ENCODE results near the gene MED12L. TPM values are rescaled to one million over a fixed set of nuclear protein-coding genes. Genes with fewer than 3 reads are reported as not detected.
"Not testable (repeated sequence)": the region's sequence is repeated elsewhere in the genome, so short reads cannot be mapped to it uniquely, and the experiment has no call there.

MED12L gene, protein sequence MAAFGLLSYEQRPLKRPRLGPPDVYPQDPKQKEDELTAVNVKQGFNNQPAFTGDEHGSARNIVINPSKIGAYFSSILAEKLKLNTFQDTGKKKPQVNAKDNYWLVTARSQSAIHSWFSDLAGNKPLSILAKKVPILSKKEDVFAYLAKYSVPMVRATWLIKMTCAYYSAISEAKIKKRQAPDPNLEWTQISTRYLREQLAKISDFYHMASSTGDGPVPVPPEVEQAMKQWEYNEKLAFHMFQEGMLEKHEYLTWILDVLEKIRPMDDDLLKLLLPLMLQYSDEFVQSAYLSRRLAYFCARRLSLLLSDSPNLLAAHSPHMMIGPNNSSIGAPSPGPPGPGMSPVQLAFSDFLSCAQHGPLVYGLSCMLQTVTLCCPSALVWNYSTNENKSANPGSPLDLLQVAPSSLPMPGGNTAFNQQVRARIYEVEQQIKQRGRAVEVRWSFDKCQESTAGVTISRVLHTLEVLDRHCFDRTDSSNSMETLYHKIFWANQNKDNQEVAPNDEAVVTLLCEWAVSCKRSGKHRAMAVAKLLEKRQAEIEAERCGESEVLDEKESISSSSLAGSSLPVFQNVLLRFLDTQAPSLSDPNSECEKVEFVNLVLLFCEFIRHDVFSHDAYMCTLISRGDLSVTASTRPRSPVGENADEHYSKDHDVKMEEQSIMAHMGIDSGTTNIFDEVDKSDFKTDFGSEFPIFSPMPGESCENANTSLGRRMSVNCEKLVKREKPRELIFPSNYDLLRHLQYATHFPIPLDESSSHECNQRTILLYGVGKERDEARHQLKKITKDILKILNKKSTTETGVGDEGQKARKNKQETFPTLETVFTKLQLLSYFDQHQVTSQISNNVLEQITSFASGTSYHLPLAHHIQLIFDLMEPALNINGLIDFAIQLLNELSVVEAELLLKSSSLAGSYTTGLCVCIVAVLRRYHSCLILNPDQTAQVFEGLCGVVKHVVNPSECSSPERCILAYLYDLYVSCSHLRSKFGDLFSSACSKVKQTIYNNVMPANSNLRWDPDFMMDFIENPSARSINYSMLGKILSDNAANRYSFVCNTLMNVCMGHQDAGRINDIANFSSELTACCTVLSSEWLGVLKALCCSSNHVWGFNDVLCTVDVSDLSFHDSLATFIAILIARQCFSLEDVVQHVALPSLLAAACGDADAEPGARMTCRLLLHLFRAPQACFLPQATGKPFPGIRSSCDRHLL (N-terminal part only)
- polyA plus RNA-seq (2012; ENCODE audit: insufficient read depth, insufficient read length), result 11.9 TPM

DNA sequence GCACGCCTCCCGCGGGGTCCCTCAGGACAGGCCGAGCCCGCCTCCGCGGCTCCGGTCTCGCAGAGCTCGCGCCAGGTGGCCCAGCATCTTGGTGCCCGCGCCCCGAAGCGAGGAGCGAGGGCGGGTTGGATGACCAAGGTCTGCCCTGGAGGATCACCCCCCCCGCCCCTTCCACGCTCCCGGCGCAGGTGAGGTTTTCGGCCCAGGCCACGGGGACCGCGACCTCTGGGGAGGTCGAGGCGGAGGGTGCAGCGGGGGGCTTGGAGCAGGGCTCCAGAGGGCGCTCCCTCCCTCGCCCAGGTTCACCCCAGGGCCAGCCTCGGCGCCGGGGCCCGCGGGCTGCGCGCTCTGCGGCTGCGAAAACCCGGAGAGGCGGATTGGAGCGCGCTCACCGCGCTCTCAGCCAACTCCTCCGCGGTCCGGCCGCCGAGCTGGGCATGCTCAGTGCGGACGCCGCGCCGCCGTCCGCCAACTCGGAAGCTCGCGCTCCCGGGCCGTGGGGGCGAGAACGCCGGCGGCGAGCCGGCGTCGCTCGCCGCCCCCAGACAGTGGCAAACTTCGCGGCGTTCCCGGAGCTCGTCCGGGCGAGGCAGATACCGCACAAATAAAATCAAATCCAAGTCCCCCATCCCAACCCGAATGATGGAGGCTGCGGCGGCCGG lies at the start of gene MED12L:
TSS of gene MED12L (plus strand) at position 438 of the 662 bp plus-strand sequence. CDS start 1,263 bp downstream, outside the sequence.
- DNase-seq (ENCODE audit: low read depth, low spot score), result peak; percentile 71

DNA sequence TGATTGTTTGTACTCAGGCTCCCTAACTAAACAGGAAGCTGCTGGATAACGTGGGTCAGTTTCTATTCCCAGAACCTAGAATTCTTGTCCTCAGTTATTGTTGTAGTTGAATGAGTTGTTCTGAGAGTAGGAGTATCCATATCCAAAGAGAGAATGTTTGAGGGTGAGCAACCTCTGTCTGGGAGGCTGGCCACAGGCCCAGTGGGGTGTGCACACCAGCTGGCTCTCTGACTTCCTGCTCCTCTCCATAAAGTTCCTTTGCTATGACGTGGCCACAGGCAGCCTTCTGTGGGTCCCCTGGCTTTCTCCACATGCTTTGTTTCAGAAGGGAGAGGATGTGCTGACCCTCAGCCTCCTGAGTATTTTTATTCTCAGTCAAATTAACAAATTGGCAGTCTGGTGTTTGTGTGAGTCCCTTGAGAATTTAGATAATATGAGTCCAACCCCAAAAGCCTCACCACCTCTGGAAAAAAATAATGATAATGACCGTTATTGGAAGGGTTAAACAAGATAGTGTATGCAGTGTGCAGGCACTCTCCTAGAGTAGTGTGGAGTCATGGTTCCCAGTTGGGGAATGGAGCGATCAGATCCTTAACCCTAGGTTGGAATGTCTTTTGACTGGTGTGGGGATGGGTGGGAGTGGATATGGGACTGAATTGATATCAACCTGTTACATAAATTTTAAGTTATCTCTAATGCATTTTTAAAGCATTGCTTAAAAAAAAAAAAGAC lies 47.6 kb upstream of the MED12L start:
- no peak overlapping the region for H3K4me3 ChIP-seq (ENCODE audit: low read length)
- DNase-seq (ENCODE audit: low read depth, low spot score), result no peak

More for the DNA sequence above, at the start of gene MED12L:
- peak within 1 kb of the TSS; percentile 60 for H3K4me3 ChIP-seq (ENCODE audit: low read length)

DNA sequence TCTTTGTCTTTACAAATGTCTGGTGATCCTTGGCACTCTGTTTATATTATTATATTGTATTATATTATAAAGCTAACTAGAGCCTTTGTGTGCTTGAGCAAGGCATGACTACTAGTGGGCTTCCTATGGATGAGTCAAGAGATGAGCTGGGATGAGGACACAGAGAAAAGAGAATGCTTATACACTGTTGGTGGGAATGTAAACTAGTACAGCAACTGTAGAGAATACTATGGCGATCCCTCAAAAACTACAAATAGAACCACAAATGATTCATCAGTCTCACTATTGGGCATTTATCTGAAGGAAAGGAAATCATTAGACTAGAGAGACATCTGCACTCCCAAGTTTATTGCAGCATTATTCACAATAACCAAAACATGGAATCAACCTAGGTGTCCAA lies 40.8 kb upstream of the MED12L start:
- no peak for DNase-seq (ENCODE audit: low read depth, low spot score)
- no peak overlapping the region for H3K4me3 ChIP-seq (ENCODE audit: low read length)

DNA sequence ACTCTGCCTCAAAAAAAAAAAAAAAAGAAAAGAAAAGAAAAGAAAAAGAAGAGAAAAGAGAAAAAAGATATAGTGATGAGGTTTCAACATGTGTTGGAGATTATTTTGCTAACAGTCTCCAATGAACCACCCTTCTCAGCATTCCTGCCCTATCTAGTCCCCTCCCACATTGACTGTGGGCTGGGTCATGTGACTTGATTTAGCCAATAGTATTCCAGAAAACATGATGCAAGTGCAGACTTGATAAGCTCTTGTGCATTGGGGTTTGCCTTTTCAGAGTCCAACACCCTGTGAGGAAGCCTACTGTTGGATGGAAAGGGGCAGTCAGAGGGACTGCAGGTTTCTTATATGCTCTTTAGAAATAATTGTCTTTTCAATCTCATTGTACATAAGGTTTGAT lies 37.8 kb upstream of the MED12L start:
- peak; percentile 27 for DNase-seq (ENCODE audit: low read depth, low spot score)
- H3K4me3 ChIP-seq (ENCODE audit: low read length), result no peak overlapping the region

DNA sequence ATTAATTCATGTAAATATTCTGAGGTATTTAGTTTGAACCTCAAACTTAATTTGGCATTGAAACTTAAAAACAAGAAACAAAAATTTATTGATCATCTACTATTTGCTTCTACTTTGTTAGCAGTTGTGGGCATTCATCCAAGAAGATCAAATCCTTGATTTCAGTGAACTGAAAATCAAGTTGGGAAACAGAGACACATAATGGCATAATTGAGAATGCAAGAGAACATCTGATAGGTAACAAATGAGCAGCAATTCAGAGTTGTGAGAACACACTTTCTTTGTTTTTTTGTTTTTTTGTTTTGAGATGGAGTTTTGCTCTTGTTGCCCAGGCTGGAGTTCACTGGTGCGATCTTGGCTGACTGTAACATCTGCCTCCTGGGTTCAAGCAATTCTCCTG lies 33.9 kb upstream of the MED12L start:
- no peak overlapping the region for H3K4me3 ChIP-seq (ENCODE audit: low read length)
- DNase-seq (ENCODE audit: low read depth, low spot score), result no peak

DNA sequence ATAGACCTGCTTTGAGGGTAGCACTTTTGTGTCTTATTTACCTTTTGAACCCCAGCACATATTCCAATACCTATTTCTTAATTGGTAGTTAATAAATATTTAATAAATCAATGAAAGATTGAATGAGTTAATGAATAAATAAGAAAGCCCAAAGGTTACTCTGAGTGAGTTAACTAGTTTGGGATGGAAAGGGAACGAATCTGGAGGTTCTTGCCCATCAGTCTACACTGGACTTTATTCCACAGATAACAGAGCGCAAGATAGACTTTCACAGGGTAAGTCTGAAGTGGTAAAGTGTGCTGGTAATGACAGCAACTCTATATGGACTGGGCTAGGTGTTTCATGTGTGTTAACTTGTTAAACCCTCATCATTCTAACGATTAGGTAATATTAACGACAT lies 33.1 kb upstream of the MED12L start:
- H3K4me3 ChIP-seq (ENCODE audit: low read length), result no peak overlapping the region
- no peak for DNase-seq (ENCODE audit: low read depth, low spot score)

DNA sequence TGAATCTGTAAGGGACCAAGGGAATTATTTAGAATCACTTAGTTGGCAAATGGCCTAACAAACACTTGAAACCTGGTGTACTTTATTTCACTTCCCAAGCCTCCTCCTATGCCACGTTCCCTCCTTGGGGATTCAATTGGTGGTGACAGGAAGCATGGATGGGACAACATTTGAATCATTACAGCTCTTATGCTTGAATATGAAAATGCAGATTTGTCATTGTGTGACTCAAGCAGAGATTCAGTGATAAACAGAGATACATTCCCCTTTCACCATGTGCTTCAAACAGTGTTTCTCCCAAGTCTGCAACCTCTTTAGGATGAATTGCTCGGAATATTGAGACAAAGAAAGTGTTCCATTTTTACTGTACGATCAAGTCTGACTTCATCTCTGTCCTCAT lies 32.7 kb upstream of the MED12L start:
- no peak for DNase-seq (ENCODE audit: low read depth, low spot score)
- no peak overlapping the region for H3K4me3 ChIP-seq (ENCODE audit: low read length)

DNA sequence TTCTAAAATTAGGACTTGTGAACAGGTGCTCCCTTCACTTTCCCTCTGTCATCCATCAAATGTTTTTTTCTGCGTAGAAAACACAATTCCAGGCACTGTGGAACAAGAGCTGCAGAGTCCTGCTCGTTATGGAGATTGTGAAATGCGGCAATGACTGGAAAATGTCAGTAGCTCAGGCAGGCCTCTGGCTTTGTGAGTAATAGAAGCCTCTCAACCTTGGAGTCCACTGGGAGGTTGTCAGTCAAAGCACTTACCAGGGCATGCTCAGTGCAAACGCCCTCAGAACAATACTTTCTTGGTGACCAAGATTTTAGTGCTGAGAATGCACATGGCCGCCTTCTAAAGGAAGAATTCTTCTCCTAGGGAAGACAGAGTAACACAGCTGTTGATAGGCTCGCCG lies 26.7 kb upstream of the MED12L start:
- no peak overlapping the region for H3K4me3 ChIP-seq (ENCODE audit: low read length)
- DNase-seq (ENCODE audit: low read depth, low spot score), result no peak

DNA sequence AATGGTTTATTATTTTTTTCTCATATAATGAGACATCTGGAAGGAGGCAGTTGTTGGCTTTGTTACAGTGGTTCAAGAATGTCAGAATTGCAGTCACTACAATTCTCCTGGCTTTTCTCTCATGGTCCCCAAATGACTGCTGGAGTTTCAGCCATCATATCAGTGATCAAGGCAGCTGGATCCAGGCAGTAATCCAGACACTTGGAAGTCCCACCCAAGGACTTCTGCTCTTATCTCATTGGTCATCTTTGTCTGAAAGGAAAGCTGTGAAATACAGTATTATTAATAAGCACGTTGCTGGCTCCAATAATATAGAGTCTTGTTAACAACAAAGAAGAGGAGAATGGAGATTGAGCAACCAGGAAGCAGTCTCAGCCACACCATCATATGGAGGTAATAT lies 22.9 kb upstream of the MED12L start:
- H3K4me3 ChIP-seq (ENCODE audit: low read length), result no peak overlapping the region
- DNase-seq (ENCODE audit: low read depth, low spot score), result no peak

DNA sequence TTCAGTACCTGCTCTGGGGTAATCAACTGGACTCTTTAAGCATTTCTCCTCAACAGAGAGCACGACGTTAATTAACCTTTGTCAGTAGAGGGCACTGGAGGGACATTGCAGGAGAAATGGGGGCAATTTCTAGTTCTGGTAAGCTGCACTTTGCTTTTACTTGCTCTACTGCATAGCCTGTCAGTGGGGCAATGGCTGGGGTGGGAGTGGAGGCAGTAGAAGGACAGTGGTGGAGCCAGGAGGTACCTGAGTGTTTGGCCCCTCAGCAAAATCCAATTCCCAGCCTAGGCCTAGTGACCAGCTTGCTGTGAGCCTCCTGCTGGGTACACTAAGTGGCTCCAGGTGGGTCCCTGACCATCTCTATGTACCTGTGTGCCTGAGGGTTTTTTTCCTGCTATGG lies 18.3 kb upstream of the MED12L start:
- DNase-seq (ENCODE audit: low read depth, low spot score), result peak; percentile 68

DNA sequence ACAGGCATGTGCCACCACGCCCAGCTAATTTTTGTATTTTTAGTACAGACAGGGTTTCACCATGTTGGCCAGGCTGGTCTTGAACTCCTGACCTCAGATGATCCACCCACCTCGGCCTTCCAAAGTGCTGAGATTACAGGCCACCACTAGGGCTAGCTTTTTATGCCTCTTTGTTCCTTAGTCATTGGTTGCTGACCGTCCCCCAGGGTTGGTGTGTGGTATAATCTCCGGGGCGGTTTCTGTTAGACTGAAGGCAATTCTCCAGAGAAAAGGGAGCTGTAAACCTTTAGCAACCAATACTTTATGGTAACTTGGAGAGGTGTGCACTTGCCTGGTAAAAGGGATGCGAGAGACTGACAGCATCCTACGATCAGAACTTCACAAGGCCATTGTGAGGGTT lies 12.6 kb upstream of the MED12L start:
- not testable (repeated sequence) for H3K4me3 ChIP-seq (ENCODE audit: low read length); DNase-seq (ENCODE audit: low read depth, low spot score)

More for the DNA sequence above, 18.3 kb upstream of the MED12L start:
- H3K4me3 ChIP-seq (ENCODE audit: low read length), result no peak overlapping the region

DNA sequence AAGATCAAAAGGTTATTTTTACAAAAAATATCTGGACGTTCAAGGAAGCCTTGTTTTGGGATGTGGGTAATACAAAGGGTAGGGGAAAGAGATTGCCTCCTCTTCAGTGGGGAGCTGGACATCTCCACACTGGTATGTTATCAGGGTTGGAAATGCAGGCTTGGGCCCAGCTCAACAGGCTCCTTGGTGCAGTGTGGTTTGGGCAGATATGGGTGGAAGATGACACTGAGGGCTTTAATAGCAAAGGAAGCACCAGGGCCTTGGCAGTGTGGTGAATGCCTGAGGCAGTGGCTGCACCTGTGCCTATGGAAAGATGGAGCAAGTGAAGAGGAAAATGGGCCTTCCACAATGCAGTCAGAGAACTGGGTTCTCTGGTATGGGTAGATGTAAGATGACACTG lies 11.2 kb upstream of the MED12L start:
- H3K4me3 ChIP-seq (ENCODE audit: low read length), result no peak overlapping the region
- DNase-seq (ENCODE audit: low read depth, low spot score), result no peak

DNA sequence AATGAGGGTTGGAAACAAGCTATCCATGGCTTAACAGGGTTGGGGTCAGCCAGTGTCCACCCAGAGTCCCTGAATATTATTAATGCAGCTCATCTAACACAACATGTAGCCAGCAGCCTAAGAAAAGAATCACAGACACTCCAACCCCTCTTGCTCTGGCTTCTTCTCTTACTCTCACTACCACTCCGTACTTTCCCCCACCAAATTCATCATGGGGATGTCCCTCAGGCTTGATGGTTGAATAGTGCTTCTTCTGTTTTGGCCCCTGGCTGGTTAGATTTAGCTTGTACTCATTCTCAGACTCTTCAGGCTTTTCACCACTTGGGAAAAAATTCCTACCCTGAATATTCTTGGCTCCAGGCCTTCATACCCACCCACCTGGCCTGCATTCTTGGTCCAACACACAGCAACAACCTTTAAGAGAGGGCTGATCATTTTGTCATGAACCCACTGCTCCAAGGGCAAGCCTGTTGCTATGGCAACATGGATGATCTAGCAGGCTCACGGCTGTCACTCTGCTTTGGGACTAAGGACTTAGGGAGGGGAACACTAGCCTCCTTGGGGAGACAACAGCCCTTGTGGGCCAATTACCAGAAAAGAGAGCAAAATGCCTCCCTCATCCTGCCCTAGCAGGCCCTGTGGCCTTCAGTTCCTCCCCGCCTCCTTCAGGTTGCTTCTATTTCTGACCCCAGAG lies 9.4 kb upstream of the MED12L start:
- no peak overlapping the region for H3K4me3 ChIP-seq (ENCODE audit: low read length)
- DNase-seq (ENCODE audit: low read depth, low spot score), result no peak

DNA sequence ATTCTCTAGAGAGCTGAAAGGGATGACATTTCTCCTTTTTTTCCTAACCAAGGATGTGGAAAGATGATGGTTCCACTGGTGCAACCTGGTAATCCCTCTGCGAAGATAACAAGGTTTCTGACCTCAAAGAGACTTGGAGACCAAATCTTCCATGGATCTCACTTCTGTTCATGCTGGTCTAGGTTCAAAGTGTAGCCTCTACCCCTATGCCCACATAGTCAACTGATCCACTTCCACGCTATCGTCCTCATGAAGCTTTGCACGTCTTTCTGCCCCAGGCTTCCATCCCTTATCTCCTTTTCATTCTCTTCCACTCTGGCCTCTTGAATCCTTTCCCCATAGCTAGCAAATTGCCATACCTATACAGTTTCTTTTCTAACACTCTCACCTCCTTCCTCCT lies 8.8 kb upstream of the MED12L start:
- DNase-seq (ENCODE audit: low read depth, low spot score), result no peak
- H3K4me3 ChIP-seq (ENCODE audit: low read length), result no peak overlapping the region

DNA sequence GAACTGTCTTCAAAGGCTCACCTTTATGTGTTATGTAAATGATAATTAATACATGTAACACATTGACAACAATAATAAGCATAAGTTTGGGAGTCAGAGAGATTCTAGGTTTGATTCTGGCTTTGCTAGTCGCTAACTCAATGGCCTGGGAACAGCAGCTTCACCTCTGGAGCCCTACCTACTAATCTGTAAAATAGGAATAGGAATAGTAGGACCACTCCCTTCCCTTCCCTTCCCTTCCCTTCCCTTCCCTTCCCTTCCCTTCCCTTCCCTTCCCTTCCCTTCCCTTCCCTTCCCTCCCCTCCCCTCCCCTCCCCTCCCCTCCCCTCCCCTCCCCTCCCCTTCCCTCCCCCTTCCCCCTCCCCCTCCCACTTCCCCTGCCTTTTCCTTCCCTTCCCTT lies 4.4 kb upstream of the MED12L start:
- not testable (repeated sequence) for DNase-seq (ENCODE audit: low read depth, low spot score); H3K4me3 ChIP-seq (ENCODE audit: low read length)

DNA sequence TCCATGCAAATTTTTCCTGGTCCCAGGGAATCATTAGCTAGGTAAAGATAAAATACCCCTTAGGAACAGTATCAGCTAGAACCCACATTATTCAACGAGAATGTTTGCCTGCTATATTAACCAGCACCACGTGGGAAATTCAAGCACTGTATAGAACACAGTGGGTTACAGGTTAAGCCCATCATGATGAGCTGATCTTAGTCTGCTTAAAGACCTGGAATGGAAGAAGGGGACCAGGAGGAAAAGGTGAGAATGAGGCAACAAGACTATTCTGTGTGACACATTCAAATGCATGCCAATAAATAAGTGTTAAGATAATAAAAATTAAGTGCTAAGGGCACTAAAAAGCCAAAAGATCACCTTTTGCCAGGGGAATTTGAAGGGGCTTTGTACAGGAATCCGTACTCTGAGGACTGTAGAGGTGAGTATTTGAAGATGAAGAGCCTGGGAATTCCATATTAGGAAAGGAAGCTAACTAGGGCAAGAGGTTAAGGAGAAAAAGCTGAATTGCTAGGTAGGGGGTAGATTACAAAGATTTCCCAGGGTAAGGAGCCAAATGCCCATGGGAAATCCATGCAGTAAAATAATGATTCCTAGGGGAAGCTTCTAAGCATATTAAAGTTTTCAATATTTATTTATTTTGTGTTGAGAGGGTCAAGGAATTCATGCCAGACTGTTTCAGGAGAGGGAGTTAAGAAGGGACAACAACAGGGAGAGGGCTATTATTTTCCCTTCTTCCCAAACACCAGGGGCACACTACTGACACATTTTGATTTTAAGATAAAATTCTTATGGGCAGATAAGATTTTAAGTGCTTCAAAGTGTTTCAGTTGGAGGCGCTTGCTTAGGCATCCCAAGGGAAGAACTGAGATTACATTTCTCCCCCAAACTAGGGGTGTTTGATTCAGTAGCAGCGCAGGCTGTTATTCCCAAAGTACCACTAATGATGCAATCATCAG lies 2.3 kb upstream of the MED12L start:
- H3K4me3 ChIP-seq (ENCODE audit: low read length), result no peak overlapping the region
- DNase-seq (ENCODE audit: low read depth, low spot score), result no peak

DNA sequence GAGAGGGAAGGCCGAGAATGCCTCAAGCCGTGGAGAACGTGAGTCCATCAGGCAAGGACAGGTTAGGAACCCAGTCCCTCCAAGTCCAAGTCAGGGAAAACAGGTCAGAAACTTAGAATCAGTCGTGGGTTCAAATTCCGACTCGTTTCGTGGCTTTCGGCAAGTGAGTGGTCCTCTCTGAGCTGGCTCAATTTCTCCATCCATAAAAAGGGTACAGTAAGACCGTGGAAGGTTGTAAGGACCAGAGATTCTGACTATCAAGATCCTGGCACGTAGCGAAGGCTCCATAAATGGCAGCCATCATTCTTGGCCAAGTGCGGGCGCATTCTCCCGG lies 604 bp upstream of the MED12L start:
- H3K4me3 ChIP-seq (ENCODE audit: low read length), result peak overlapping the region; percentile 60
- no peak for DNase-seq (ENCODE audit: low read depth, low spot score)

All from Jurkat, Clone E6-1 (cell line).